ENCODE measurements around the gene CFAP58.

The CFAP58 gene

DNA sequence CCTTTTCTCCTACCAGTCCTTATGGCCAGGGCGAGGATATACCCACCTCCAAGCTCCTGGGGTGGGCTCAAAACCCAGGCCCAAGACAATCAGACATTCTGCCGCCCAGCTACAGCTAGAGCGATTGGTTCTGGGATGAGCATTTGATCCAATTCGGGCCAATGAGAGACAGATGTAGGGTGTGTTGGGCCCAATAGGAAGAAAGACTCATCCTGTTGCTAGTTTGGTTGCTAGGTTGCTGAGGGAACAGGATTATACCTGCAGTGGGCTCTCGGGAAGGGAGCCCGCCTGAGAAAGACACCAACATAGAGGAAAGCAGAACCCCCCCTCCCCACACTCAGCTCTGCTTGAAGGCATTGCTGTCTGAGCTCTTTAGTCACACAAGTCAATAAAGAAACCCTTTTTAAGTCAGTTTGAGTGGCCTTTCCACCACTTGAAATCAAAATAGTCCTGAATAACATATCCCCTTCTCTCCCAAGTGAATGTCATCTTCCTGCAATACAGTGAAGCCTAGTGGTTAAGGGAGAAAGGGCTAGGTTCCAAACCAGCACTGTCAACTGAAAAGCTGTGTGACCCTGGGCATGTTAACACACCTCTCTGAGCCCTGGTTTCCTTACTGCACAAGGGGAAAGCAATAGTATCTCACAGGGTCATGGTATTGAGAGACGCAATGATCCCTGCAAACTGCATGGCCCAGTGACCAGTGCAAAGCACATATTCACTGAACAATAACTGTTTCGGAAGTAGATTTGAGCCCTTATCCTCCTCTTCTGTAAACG is 37.1 kb upstream of the CFAP58 start:
- TF ChIP-seq CTCF (IDR thresholded peaks at IDR 0.05; ENCODE audit: unreplicated experiment in 3 of 3), result no peak
- no peaks in the 10 kb centered on the region for H3K27me3 Mint-ChIP-seq (ENCODE audit: low read depth)
- no peaks in the 10 kb centered on the region for H3K9me3 Mint-ChIP-seq
- peaks cover 45% of the 10 kb centered on the region for H3K36me3 Mint-ChIP-seq (ENCODE audit: low read depth)
- H3K4me1 Mint-ChIP-seq, result peaks cover 46% of the 10 kb centered on the region
- H3K27ac Mint-ChIP-seq, result peak overlapping the region in 2 of 3 experiments; percentile 24 to 52
- H3K4me3 Mint-ChIP-seq, result no peak overlapping the region

- Mint-ChIP-seq H3K27ac (peak overlapping the region in 2 of 3 experiments; percentile 24 to 52), H3K4me1 (peaks cover 49% of the 10 kb centered on the region), H3K9me3 (no peaks in the 10 kb centered on the region), H3K4me3 (peak overlapping the region in 1 of 3 experiments; percentile 18), H3K27me3 (ENCODE audit: low read depth) (no peaks in the 10 kb centered on the region), H3K36me3 (ENCODE audit: low read depth) (peaks cover 40% of the 10 kb centered on the region)
- no peak for TF ChIP-seq CTCF (IDR thresholded peaks at IDR 0.05; ENCODE audit: unreplicated experiment in 3 of 3)
Measured at GRCh38 chr10:104317269-104317710, 36.3 kb upstream of the CFAP58 start.

- peak overlapping the region in 2 of 3 experiments; percentile 24 to 52 for H3K27ac Mint-ChIP-seq
- no peaks in the 10 kb centered on the region for H3K9me3 Mint-ChIP-seq
Measured at GRCh38 chr10:104317726-104318299, 35.8 kb upstream of the CFAP58 start.

DNA sequence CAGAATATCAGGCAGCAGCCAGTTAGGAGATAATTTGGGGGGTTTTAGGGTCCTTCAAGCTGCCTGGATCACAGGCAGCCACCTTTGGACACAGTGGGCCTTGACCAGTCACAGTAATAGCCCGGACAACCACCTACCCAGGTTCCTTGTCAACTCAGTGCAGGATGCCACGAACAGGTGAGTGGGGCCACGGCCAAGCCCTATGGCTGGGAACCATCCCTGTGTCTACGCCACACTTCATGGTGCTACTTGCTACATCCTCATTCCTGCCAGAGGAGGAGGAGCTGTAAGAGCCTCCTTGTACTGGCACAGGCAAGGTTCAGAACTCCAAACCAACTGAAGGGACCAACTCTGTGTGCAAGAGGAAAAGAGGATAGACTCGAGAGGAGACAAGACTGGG is 35.3 kb upstream of the CFAP58 start:
- no peak for TF ChIP-seq CTCF (IDR thresholded peaks at IDR 0.05; ENCODE audit: unreplicated experiment in 3 of 3)
- H3K4me1 Mint-ChIP-seq, result peaks cover 54% of the 10 kb centered on the region
- no peaks in the 10 kb centered on the region for H3K9me3 Mint-ChIP-seq
- H3K36me3 Mint-ChIP-seq (ENCODE audit: low read depth), result peaks cover 31% of the 10 kb centered on the region
- no peaks in the 10 kb centered on the region for H3K27me3 Mint-ChIP-seq (ENCODE audit: low read depth)
- no peak overlapping the region for H3K27ac Mint-ChIP-seq
- H3K4me3 Mint-ChIP-seq, result no peak overlapping the region

More at GRCh38 chr10:104317726-104318299, 35.8 kb upstream of the CFAP58 start:
- Mint-ChIP-seq H3K27me3 (ENCODE audit: low read depth) (no peaks in the 10 kb centered on the region), H3K4me3 (no peak overlapping the region), H3K4me1 (peaks cover 50% of the 10 kb centered on the region), H3K36me3 (ENCODE audit: low read depth) (peaks cover 36% of the 10 kb centered on the region)
- TF ChIP-seq CTCF (IDR thresholded peaks at IDR 0.05; ENCODE audit: unreplicated experiment in 3 of 3), result no peak

- Mint-ChIP-seq H3K27me3 (ENCODE audit: low read depth) (peaks cover 4% of the 10 kb centered on the region), H3K4me1 (peaks cover 59% of the 10 kb centered on the region), H3K9me3 (no peaks in the 10 kb centered on the region), H3K4me3 (no peak overlapping the region), H3K27ac (peak overlapping the region in 1 of 3 experiments; percentile 55), H3K36me3 (ENCODE audit: low read depth) (peaks cover 26% of the 10 kb centered on the region)
- no peak for TF ChIP-seq CTCF (IDR thresholded peaks at IDR 0.05; ENCODE audit: unreplicated experiment in 3 of 3)
Measured at GRCh38 chr10:104318810-104319741, 34.6 kb upstream of the CFAP58 start.

Measured in nephron (organoid).